ENCODE results near the gene KCNMA1. TPM values are rescaled to one million over a fixed set of nuclear protein-coding genes. Genes with fewer than 3 reads are reported as not detected.

The KCNMA1 gene
- total RNA-seq, 1 experiment from 2014 or later = 31.3 TPM

DNA sequence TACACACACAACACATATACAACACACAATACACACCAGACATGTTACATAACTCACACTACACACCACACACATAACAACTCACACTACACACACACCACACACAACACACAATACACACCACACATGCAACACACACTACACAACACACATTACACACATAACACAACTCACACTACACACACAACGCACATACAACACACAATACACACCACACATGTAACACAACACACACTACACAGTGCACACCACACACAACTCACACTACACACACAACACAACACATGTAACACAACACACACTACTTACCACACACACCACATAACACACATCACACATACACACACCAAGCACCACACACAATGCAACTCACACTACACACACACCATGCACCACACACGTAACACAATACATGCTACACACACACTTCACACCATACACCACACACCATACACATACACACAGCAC is 166.5 kb downstream of the KCNMA1 start:
- no peaks in the 10 kb centered on the region for H4K20me1 ChIP-seq (ENCODE audit: insufficient read depth, low read depth, low read length)
- no peak overlapping the region for H3K9ac ChIP-seq (ENCODE audit: low read length)
- H3K4me2 ChIP-seq (ENCODE audit: low read depth, low read length, poor library complexity, severe bottlenecking) = no peak overlapping the region
- no peak overlapping the region for H3K27ac ChIP-seq (ENCODE audit: low read length)
- no peaks in the 10 kb centered on the region for H3K4me1 ChIP-seq (ENCODE audit: low read length)
- no peaks in the 10 kb centered on the region for H3K79me2 ChIP-seq (ENCODE audit: low read length)
- H3K36me3 ChIP-seq (ENCODE audit: insufficient read depth, low read length) = no peaks in the 10 kb centered on the region
- no peak for DNase-seq
- no peak overlapping the region for H2AFZ ChIP-seq (ENCODE audit: low read length)
- H3K4me3 ChIP-seq (ENCODE audit: low read length) = no peak overlapping the region
- no peaks in the 10 kb centered on the region for H3K27me3 ChIP-seq (ENCODE audit: low read length)
- no peaks in the 10 kb centered on the region for H3K9me3 ChIP-seq (ENCODE audit: low read length)
- no peaks in the 10 kb centered on the region for H3K9me2 ChIP-seq (replicated peaks; ENCODE audit: insufficient read depth, low read length)

DNA sequence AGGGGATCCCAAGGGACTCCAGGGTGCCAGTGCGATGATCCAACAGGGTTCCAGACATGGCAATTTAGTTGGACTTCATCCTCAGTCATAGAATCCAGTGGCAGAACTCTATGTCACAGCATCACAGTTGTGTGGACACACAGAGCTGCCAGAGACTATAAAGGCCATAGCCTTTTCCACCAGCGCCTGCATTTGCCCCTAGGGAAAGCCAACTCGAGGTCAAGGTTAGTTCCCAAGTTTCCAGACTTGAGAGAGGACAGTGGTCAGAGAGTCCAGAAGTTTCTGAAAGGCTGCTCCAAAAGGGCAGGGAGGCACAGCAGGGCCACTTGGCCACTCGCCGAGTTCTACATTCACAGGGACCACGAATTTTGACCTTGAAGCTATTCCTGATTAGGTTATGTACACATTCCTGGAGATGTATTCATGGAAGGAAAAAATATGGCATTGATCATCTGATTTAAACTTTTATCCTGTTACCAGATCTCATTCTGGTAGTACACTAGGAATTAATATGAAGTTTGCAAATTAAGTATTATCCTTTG is 170.1 kb downstream of the KCNMA1 start:
- H3K79me2 ChIP-seq (ENCODE audit: low read length) = no peaks in the 10 kb centered on the region
- no peak overlapping the region for H3K4me2 ChIP-seq (ENCODE audit: low read depth, low read length, poor library complexity, severe bottlenecking)
- H3K9ac ChIP-seq (ENCODE audit: low read length) = no peak overlapping the region
- H3K27ac ChIP-seq (ENCODE audit: low read length) = no peak overlapping the region
- no peaks in the 10 kb centered on the region for H3K9me3 ChIP-seq (ENCODE audit: low read length)
- no peak overlapping the region for H2AFZ ChIP-seq (ENCODE audit: low read length)
- H3K9me2 ChIP-seq (replicated peaks; ENCODE audit: insufficient read depth, low read length) = no peaks in the 10 kb centered on the region
- no peak overlapping the region for H3K4me3 ChIP-seq (ENCODE audit: low read length)
- no peak for DNase-seq
- H4K20me1 ChIP-seq (ENCODE audit: insufficient read depth, low read depth, low read length) = peaks cover 2% of the 10 kb centered on the region; the same call in 1 of the 2 replicates
- no peaks in the 10 kb centered on the region for H3K36me3 ChIP-seq (ENCODE audit: insufficient read depth, low read length)
- no peaks in the 10 kb centered on the region for H3K4me1 ChIP-seq (ENCODE audit: low read length)
- no peaks in the 10 kb centered on the region for H3K27me3 ChIP-seq (ENCODE audit: low read length)

GRCh38 chr10:77463967-77464745 is 173.5 kb downstream of the KCNMA1 start:
- no peaks in the 10 kb centered on the region for H3K36me3 ChIP-seq (ENCODE audit: insufficient read depth, low read length)
- peaks cover 15% of the 10 kb centered on the region for H3K4me1 ChIP-seq (ENCODE audit: low read length)
- no peaks in the 10 kb centered on the region for H3K9me3 ChIP-seq (ENCODE audit: low read length)
- no peak for DNase-seq
- no peaks in the 10 kb centered on the region for H3K27me3 ChIP-seq (ENCODE audit: low read length)
- no peak overlapping the region for H3K4me2 ChIP-seq (ENCODE audit: low read depth, low read length, poor library complexity, severe bottlenecking)
- peaks cover 7% of the 10 kb centered on the region; the same call in 1 of the 2 replicates for H4K20me1 ChIP-seq (ENCODE audit: insufficient read depth, low read depth, low read length)
- no peaks in the 10 kb centered on the region for H3K79me2 ChIP-seq (ENCODE audit: low read length)
- no peak overlapping the region for H3K9ac ChIP-seq (ENCODE audit: low read length)
- H2AFZ ChIP-seq (ENCODE audit: low read length) = no peak overlapping the region
- no peaks in the 10 kb centered on the region for H3K9me2 ChIP-seq (replicated peaks; ENCODE audit: insufficient read depth, low read length)
- no peak overlapping the region for H3K4me3 ChIP-seq (ENCODE audit: low read length)
- no peak overlapping the region for H3K27ac ChIP-seq (ENCODE audit: low read length)

DNA sequence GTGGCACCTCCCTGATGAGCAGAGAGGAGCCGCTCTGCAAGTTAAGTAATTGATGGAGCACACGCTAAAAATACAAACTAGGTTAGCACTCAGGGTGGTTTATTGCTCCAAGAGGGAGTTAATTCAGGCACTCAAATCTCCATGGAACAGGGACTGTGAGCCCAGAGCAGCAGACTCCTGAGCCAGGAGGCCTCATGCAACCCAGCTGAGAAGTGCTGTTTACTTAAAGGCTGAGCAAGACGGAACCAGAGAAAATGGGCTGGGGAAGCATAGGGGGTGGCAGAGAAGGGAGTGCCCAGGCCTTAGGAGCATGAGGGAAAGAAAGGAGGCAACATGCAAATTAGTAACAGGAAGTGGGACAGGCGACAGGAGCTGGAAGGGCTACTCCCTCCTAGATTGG is 174.1 kb downstream of the KCNMA1 start:
- DNase-seq = no peak
- Histone ChIP-seq H2AFZ (ENCODE audit: low read length) (no peak overlapping the region), H3K27ac (ENCODE audit: low read length) (no peak overlapping the region), H3K9me2 (replicated peaks; ENCODE audit: insufficient read depth, low read length) (no peaks in the 10 kb centered on the region), H3K4me3 (ENCODE audit: low read length) (no peak overlapping the region), H3K4me1 (ENCODE audit: low read length) (peaks cover 15% of the 10 kb centered on the region), H4K20me1 (ENCODE audit: insufficient read depth, low read depth, low read length) (peaks cover 7% of the 10 kb centered on the region; the same call in 1 of the 2 replicates), H3K36me3 (ENCODE audit: insufficient read depth, low read length) (no peaks in the 10 kb centered on the region), H3K27me3 (ENCODE audit: low read length) (no peaks in the 10 kb centered on the region), H3K79me2 (ENCODE audit: low read length) (no peaks in the 10 kb centered on the region), H3K9ac (ENCODE audit: low read length) (no peak overlapping the region), H3K9me3 (ENCODE audit: low read length) (no peaks in the 10 kb centered on the region), H3K4me2 (ENCODE audit: low read depth, low read length, poor library complexity, severe bottlenecking) (no peak overlapping the region)

DNA sequence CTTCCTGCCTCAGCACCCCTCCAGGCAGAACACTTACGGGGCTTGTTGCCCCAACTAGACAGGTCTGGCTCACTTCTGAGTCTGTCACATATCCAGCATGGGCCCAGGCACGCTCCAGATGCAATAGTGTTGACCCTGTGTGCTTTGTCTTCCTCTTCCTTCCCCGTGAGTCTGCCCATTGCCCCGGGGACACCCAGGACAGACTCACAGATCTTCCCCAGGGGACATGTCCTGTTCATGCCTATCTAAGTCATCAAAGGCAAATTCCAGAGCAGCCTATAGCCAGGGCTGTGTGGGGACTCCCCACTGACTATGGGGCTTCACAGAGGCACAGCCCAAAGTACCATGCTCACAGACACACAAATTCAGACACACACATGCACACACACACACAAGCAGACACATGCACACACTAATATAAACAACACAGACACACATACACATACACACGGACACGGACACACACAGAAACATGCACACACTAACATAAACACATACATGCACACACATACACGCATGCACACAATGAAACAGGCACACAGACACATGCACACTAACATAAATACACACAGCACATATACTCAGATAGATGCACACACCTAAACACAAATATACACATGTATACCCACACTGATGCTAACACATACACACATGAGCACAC is 175.8 kb downstream of the KCNMA1 start:
- H3K4me1 ChIP-seq (ENCODE audit: low read length) = peaks cover 15% of the 10 kb centered on the region
- H3K9me3 ChIP-seq (ENCODE audit: low read length) = no peaks in the 10 kb centered on the region
- H3K9me2 ChIP-seq (replicated peaks; ENCODE audit: insufficient read depth, low read length) = no peaks in the 10 kb centered on the region
- H3K27ac ChIP-seq (ENCODE audit: low read length) = no peak overlapping the region
- no peak overlapping the region for H3K4me2 ChIP-seq (ENCODE audit: low read depth, low read length, poor library complexity, severe bottlenecking)
- no peak overlapping the region for H2AFZ ChIP-seq (ENCODE audit: low read length)
- no peak overlapping the region for H3K4me3 ChIP-seq (ENCODE audit: low read length)
- H3K36me3 ChIP-seq (ENCODE audit: insufficient read depth, low read length) = no peaks in the 10 kb centered on the region
- H3K9ac ChIP-seq (ENCODE audit: low read length) = no peak overlapping the region
- no peaks in the 10 kb centered on the region for H3K27me3 ChIP-seq (ENCODE audit: low read length)
- no peaks in the 10 kb centered on the region for H3K79me2 ChIP-seq (ENCODE audit: low read length)
- peak; percentile 44 for DNase-seq
- peaks cover 11% of the 10 kb centered on the region for H4K20me1 ChIP-seq (ENCODE audit: insufficient read depth, low read depth, low read length)

GRCh38 chr10:77459905-77460304 is 177.7 kb downstream of the KCNMA1 start:
- peaks cover 15% of the 10 kb centered on the region for H3K4me1 ChIP-seq (ENCODE audit: low read length)
- no peaks in the 10 kb centered on the region for H3K9me3 ChIP-seq (ENCODE audit: low read length)
- H3K4me3 ChIP-seq (ENCODE audit: low read length) = no peak overlapping the region
- no peaks in the 10 kb centered on the region for H3K79me2 ChIP-seq (ENCODE audit: low read length)
- no peaks in the 10 kb centered on the region for H3K36me3 ChIP-seq (ENCODE audit: insufficient read depth, low read length)
- H3K27ac ChIP-seq (ENCODE audit: low read length) = no peak overlapping the region
- H3K9ac ChIP-seq (ENCODE audit: low read length) = no peak overlapping the region
- no peaks in the 10 kb centered on the region for H3K9me2 ChIP-seq (replicated peaks; ENCODE audit: insufficient read depth, low read length)
- no peak for DNase-seq
- no peak overlapping the region for H3K4me2 ChIP-seq (ENCODE audit: low read depth, low read length, poor library complexity, severe bottlenecking)
- H4K20me1 ChIP-seq (ENCODE audit: insufficient read depth, low read depth, low read length) = peaks cover 18% of the 10 kb centered on the region
- no peak overlapping the region for H2AFZ ChIP-seq (ENCODE audit: low read length)
- H3K27me3 ChIP-seq (ENCODE audit: low read length) = no peaks in the 10 kb centered on the region

DNA sequence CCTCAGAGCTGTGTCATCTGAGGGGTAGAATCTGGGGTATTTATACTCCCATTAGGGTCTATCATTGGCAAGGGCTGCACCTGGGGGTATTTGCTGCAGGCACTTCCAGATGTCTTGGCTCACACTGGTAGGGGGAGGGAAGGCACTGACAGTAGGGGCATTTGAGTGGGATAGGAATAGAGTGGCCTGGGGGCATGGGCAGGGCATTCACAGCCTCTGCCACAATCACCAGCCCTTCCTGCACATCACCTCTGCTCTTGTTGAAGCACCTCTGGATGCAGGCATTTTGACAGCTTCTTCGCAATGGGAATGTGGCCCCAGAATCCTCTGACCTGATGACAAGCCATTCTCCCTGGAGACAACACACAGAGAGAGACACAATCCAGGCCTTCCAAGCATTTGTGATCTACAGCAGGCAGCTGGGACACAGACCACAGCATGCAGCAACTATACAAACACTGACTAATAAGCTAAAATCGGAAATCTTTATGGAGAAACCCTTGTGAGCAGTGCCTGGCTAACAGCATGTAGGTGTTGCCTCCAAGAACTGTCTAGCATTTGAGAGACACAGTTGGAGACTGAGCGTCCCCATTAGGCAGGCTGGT is 178.5 kb downstream of the KCNMA1 start:
- Histone ChIP-seq H2AFZ (ENCODE audit: low read length) (no peak overlapping the region), H3K27me3 (ENCODE audit: low read length) (no peaks in the 10 kb centered on the region), H3K9me3 (ENCODE audit: low read length) (no peaks in the 10 kb centered on the region), H3K79me2 (ENCODE audit: low read length) (no peaks in the 10 kb centered on the region), H3K36me3 (ENCODE audit: insufficient read depth, low read length) (no peaks in the 10 kb centered on the region), H3K4me3 (ENCODE audit: low read length) (no peak overlapping the region), H3K4me1 (ENCODE audit: low read length) (peaks cover 15% of the 10 kb centered on the region), H3K27ac (ENCODE audit: low read length) (no peak overlapping the region), H3K4me2 (ENCODE audit: low read depth, low read length, poor library complexity, severe bottlenecking) (no peak overlapping the region), H3K9me2 (replicated peaks; ENCODE audit: insufficient read depth, low read length) (no peaks in the 10 kb centered on the region), H4K20me1 (ENCODE audit: insufficient read depth, low read depth, low read length) (peaks cover 18% of the 10 kb centered on the region), H3K9ac (ENCODE audit: low read length) (no peak overlapping the region)
- DNase-seq = no peak

DNA sequence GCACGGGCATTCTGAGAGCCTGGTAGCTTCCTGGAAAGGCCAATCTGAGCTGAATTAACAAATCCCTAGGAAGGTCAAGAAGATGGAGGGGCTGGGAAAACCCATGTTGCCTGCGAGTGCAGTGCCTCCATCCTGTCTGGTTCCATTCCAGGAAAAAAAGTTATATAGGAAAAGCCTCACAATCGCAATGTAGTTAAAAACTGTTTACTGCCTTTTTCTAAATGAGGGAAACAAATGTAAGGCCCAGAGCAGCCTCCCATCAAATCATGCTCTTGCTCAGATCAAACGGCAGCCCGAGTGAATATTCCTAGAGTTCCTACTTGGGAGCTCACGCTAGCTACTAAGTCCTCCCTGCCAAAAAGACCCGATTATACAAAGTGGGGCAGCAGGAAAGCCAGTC is 179.9 kb downstream of the KCNMA1 start:
- no peaks in the 10 kb centered on the region for H3K9me3 ChIP-seq (ENCODE audit: low read length)
- no peak for DNase-seq
- H3K4me1 ChIP-seq (ENCODE audit: low read length) = peaks cover 15% of the 10 kb centered on the region
- H3K4me2 ChIP-seq (ENCODE audit: low read depth, low read length, poor library complexity, severe bottlenecking) = no peak overlapping the region
- H3K4me3 ChIP-seq (ENCODE audit: low read length) = no peak overlapping the region
- no peak overlapping the region for H2AFZ ChIP-seq (ENCODE audit: low read length)
- no peaks in the 10 kb centered on the region for H3K79me2 ChIP-seq (ENCODE audit: low read length)
- H3K9ac ChIP-seq (ENCODE audit: low read length) = no peak overlapping the region
- H3K36me3 ChIP-seq (ENCODE audit: insufficient read depth, low read length) = no peaks in the 10 kb centered on the region
- H3K27ac ChIP-seq (ENCODE audit: low read length) = no peak overlapping the region
- H4K20me1 ChIP-seq (ENCODE audit: insufficient read depth, low read depth, low read length) = peaks cover 20% of the 10 kb centered on the region
- no peaks in the 10 kb centered on the region for H3K27me3 ChIP-seq (ENCODE audit: low read length)
- H3K9me2 ChIP-seq (replicated peaks; ENCODE audit: insufficient read depth, low read length) = no peaks in the 10 kb centered on the region
